ENCODE measurements around the gene EPSTI1. TPM values are rescaled to one million over a fixed set of nuclear protein-coding genes. Genes with fewer than 3 reads are reported as not detected.

Gene EPSTI1
- total RNA-seq, 4 donors from 2014 or later, result 1.1 to 10.2 (median 5.8) TPM

- H3K9me3 ChIP-seq, result no peaks in the 10 kb centered on the region
- TF ChIP-seq POLR2A (IDR thresholded peaks at IDR 0.05) (no peak), CTCF (IDR thresholded peaks at IDR 0.05) (no peak)
- no peak for DNase-seq
- H3K27me3 ChIP-seq, result no peaks in the 10 kb centered on the region
- H3K4me3 ChIP-seq, result no peak overlapping the region
- peaks cover 0 to 45% (median 7%) of the 10 kb centered on the region in 3 donors for H3K36me3 ChIP-seq
- no peak overlapping the region for H3K27ac ChIP-seq
- intact Hi-C loops (cut with DNase I), result no loop called here
- 88 to 90% methylated on average over 4 of the region's 4 CpGs for WGBS, 2 donors
- no peaks in the 10 kb centered on the region for H3K4me1 ChIP-seq
Observed at GRCh38 chr13:42950181-42950580, 41.9 kb downstream of the EPSTI1 start.

GRCh38 chr13:42947925-42948324, 44.1 kb downstream of the EPSTI1 start:
- intact Hi-C loops (cut with DNase I), result no loop called here
- Histone ChIP-seq H3K4me1 (no peaks in the 10 kb centered on the region), H3K4me3 (no peak overlapping the region), H3K27ac (no peak overlapping the region), H3K27me3 (no peaks in the 10 kb centered on the region), H3K9me3 (no peaks in the 10 kb centered on the region), H3K36me3 (peaks cover 0 to 38% (median 0%) of the 10 kb centered on the region in 3 donors)
- no peak for TF ChIP-seq POLR2A (IDR thresholded peaks at IDR 0.05)
- no peak for TF ChIP-seq CTCF (IDR thresholded peaks at IDR 0.05)
- WGBS, 2 donors, result 82 to 100% methylated on average over 1 to 2 of the region's 11 CpGs
- no peak for DNase-seq

- no peak for DNase-seq
- WGBS, 2 donors, result 36 to 82% methylated on average over 1 of the region's 1 CpG
- no peak overlapping the region for H3K27ac ChIP-seq
- no peaks in the 10 kb centered on the region for H3K9me3 ChIP-seq
- TF ChIP-seq CTCF (IDR thresholded peaks at IDR 0.05) (no peak), POLR2A (IDR thresholded peaks at IDR 0.05) (no peak)
- peaks cover 0 to 28% (median 0%) of the 10 kb centered on the region in 3 donors for H3K36me3 ChIP-seq
- intact Hi-C loops (cut with DNase I), result no loop called here
- no peaks in the 10 kb centered on the region for H3K27me3 ChIP-seq
- H3K4me1 ChIP-seq, result no peaks in the 10 kb centered on the region
- no peak overlapping the region for H3K4me3 ChIP-seq
Observed at GRCh38 chr13:42946927-42947326, 45.1 kb downstream of the EPSTI1 start.

- Histone ChIP-seq H3K36me3 (peaks cover 0 to 13% (median 0%) of the 10 kb centered on the region in 3 donors), H3K27ac (no peak overlapping the region), H3K9me3 (no peaks in the 10 kb centered on the region), H3K27me3 (no peaks in the 10 kb centered on the region), H3K4me1 (peaks cover 0 to 11% (median 0%) of the 10 kb centered on the region in 3 donors), H3K4me3 (no peak overlapping the region)
- WGBS, 2 donors, result 90 to 98% methylated on average over 3 of the region's 3 CpGs
- no peak for TF ChIP-seq POLR2A (IDR thresholded peaks at IDR 0.05)
- TF ChIP-seq CTCF (IDR thresholded peaks at IDR 0.05), result no peak
- no peak for DNase-seq
- intact Hi-C loops (cut with DNase I), result no loop called here
Observed at GRCh38 chr13:42929886-42930535, 62.0 kb downstream of the EPSTI1 start.

- H3K27me3 ChIP-seq, result no peaks in the 10 kb centered on the region
- TF ChIP-seq POLR2A (IDR thresholded peaks at IDR 0.05), result no peak
- no peak for TF ChIP-seq CTCF (IDR thresholded peaks at IDR 0.05)
- H3K9me3 ChIP-seq, result no peaks in the 10 kb centered on the region
- H3K4me1 ChIP-seq, result peaks cover 0 to 11% (median 0%) of the 10 kb centered on the region in 3 donors
- no peak overlapping the region for H3K4me3 ChIP-seq
- no peak overlapping the region for H3K27ac ChIP-seq
- DNase-seq, result no peak
- peaks cover 0 to 16% (median 0%) of the 10 kb centered on the region in 3 donors for H3K36me3 ChIP-seq
- intact Hi-C loops (cut with DNase I), result no loop called here
- 87 to 92% methylated on average over 2 of the region's 2 CpGs for WGBS, 2 donors
Observed at GRCh38 chr13:42926555-42926954, 65.5 kb downstream of the EPSTI1 start.

Data from esophagus squamous epithelium (tissue), 5 donors.